H1 (cell line): Measurements from ENCODE around the gene TMEM144.

Experiments
- ATF2 ChIP-seq: IDR thresholded peaks from 2 replicates; pipeline ENCODE4 v1.6.1; 2012; ENCODE audit warnings: low read length, inconsistent platforms
- CTCF ChIP-seq, 3 experiments: IDR thresholded peaks; 1 replicate in 2 of 3; 2 replicates in 1 of 3; pipeline versions ENCODE4 v1.5.1 to v1.6.1; 2011; ENCODE audit warnings: low read length in 3 of 3, mild to moderate bottlenecking in 3 of 3, inconsistent platforms in 2 of 3, low read depth in 1 of 3, moderate library complexity in 1 of 3; ENCODE audit not compliant: insufficient read depth in 1 of 3; ENCODE audit errors: control extremely low read depth in 1 of 3
- EZH2 ChIP-seq: fragments of 200-600 bp; sonication (generic); IDR thresholded peaks from 2 replicates; pipeline ENCODE4 v1.7.1; 2012; ENCODE audit warnings: low read depth, mild to moderate bottlenecking, moderate library complexity, low read length, inconsistent platforms; ENCODE audit not compliant: severe bottlenecking
- POLR2A ChIP-seq, 2 experiments: IDR thresholded peaks; 1 replicate in 1 of 2; 2 replicates in 1 of 2; pipeline ENCODE4 v1.6.1; 2011; ENCODE audit warnings: low read depth in 2 of 2, low read length in 2 of 2, mild to moderate bottlenecking in 2 of 2; ENCODE audit errors: control extremely low read depth in 1 of 2
- POLR2AphosphoS5 ChIP-seq: IDR thresholded peaks from 2 replicates; pipeline ENCODE4 v1.6.1; 2011; ENCODE audit warnings: low read depth, low read length
- RXRA ChIP-seq: IDR thresholded peaks from 2 replicates; pipeline ENCODE4 v1.6.1; 2011; ENCODE audit warnings: low read depth, mild to moderate bottlenecking, low read length, moderate library complexity; ENCODE audit not compliant: insufficient read depth
- SP1 ChIP-seq: IDR thresholded peaks from 2 replicates; pipeline ENCODE4 v1.6.1; 2011; ENCODE audit warnings: low read depth, low read length
- TF ChIP-seq, protein P1 (sequence below): IDR thresholded peaks from 2 replicates; pipeline ENCODE4 v1.6.1; 2012; ENCODE audit warnings: inconsistent platforms

DNA sequence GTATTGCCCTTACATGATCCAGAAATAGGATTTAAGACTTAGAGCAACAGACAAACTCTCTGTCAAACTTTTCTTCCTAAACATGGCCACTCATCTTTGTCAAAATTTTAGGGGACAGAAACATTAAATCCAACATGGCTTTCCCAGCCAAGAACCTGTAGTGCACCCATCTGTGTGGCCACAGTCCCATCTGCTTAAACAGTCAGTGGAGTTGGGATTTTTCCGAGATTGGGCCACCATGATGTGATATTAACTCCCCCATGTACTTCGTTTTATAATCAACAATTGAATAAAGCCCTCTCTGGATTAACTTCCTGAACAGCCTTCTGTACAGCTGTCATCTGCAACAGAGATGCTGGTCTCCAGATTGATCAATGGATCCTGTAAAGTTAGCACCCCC, 28.9 kb downstream of the TMEM144 start:
- TF ChIP-seq POLR2AphosphoS5 = no peak
- no peak for TF ChIP-seq SP1
- no peak for TF ChIP-seq ATF2
- no peak for TF ChIP-seq CTCF (IDR thresholded peaks at IDR 0.05; ENCODE audit: control extremely low read depth in 1 of 3, insufficient read depth in 1 of 3, low read depth in 1 of 3, low read length in 3 of 3)
- TF ChIP-seq, protein P1, sequence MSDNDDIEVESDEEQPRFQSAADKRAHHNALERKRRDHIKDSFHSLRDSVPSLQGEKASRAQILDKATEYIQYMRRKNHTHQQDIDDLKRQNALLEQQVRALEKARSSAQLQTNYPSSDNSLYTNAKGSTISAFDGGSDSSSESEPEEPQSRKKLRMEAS = no peak
- TF ChIP-seq RXRA = no peak
- TF ChIP-seq EZH2 = no peak
- TF ChIP-seq POLR2A (IDR thresholded peaks at IDR 0.05; ENCODE audit: control extremely low read depth in 1 of 2, low read depth in 2 of 2, low read length in 2 of 2) = no peak
